HG02588 (cell line): ENCODE data around the gene SAA4.
"Not testable (repeated sequence)": the region's sequence is repeated elsewhere in the genome, so short reads cannot be mapped to it uniquely, and the experiment has no call there.

Source experiments
- ATAC-seq: cut with Tn5 transposase; IDR thresholded peaks from one replicate; pipeline ENCODE4 v1.9.1; 2021; ENCODE audit warnings: mild to moderate bottlenecking, moderate library complexity; ENCODE audit not compliant: unreplicated experiment

Gene SAA4

DNA sequence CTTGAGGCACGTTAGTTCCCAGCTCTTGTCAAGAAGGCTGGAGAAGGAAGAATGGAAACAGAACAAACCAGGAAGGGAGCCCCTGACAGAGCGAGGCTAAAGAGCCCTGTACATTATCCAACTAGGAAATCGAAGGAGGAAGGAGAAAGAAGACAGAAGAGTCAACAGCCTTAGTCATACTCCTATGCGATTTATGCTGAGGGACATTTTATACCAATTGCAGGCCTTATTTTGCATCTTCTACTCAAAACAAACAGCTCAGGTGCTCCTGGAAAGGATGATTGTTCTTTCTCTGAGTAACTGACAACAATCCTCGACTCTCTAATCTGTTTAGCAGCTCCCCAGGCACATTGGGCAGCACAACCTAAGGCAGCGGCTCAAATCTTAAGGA, 10.6 kb upstream of the SAA4 start:
- peak; percentile 11 for ATAC-seq

DNA sequence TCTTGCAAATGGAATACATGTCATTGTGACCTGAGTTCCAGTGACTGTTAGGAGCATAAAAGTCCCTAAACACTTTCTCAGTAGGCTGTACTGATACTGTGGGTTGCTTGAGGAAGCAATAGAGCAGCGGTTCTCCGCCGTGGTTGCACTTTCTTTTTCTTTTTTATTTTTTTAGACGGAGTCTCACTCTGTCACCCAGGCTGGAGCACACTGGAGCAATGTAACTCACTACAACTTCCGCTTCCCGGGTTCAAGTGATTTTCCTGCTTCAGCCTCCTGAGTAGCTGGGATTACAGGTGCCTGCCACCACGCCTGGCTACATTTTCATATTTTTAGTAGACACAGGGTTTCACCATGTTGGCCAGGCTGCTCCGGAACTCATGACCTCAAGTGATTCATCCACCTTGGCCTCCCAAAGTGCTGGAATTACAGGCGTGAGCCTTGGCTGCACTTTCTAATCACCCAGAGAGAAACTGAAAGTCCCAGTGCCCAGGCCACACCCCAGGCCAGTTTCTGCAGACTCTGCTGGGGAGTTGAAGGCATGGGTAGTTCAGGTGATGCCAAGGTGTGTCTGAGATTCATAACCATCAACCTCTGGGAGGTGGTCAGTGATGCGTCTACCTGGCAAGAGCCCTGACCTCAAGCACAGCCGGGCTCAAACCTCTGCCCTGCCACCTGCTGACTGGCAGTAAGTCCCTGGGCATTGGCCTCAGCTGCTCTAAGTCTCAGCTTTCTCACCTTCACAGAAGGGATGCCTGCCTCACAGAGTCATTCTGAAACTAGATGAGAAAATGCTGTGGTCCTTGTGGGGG, 10.0 kb upstream of the SAA4 start:
- peak; percentile 81 for ATAC-seq

DNA sequence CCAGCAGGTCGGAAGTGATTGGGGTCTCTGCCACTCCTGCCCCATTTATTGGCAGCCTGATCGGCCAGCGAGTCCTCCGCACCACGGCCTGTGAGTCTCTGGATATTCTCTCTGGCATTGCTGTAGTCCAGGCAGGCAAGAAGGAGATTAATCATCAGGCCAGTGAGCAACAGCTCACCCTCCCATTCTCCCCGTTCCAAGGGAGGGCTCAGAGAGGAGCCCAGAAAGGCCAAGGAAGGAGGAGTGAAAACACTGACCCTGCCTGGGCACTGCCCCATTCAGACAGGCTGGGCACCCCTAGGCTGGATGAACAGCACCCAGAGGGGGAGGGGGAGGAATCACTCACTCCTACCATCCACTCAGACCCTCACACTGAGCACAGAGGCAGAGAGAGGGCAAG, 8.8 kb upstream of the SAA4 start:
- no peak for ATAC-seq

DNA sequence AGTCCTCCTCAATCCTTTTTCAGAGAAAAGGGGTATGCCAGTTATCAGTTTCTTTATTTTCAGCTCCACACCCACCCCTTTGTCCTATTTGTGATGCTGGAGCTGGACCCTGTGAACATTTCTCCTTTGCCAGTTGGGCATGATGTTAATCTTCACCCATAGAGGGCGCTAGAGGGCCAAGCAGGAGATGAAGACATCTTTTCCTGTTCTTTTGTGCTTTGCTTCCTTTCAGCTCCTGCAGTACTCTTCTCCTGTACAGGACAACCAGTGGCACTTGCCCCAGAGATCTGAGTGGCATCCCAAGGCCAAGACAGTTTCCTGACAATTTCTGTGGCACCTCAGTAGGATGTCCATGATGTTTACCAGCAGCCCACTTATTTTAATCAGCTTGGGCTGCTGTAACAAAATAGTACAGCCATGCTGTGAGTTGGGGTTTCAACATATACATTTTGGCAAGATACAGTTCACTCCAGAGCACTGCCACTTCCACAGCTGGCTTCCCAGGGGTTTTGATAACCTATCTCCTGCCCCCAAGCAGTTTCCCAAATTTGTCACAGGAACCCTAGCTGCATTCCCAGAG, 7.3 kb upstream of the SAA4 start:
- ATAC-seq: no peak

DNA sequence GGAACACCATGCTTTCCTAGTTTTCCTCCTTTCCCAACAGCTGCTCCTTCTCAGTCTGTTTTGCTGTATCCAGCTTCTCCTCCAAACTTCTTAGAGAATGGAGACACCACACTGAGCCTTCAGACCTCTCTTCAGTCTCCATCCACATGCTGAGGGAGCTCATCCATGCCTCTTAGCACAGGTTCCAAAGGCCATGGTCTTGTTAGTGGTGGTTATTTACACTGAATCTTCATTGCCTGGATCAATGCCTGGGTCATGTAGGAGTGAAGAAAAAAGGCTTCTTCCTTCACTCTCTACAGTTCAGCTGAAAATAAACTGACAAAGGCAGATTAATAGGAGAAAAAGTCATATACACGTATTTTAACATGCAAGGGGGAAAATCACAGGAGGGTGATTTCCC, 3.1 kb upstream of the SAA4 start:
- no peak for ATAC-seq

DNA sequence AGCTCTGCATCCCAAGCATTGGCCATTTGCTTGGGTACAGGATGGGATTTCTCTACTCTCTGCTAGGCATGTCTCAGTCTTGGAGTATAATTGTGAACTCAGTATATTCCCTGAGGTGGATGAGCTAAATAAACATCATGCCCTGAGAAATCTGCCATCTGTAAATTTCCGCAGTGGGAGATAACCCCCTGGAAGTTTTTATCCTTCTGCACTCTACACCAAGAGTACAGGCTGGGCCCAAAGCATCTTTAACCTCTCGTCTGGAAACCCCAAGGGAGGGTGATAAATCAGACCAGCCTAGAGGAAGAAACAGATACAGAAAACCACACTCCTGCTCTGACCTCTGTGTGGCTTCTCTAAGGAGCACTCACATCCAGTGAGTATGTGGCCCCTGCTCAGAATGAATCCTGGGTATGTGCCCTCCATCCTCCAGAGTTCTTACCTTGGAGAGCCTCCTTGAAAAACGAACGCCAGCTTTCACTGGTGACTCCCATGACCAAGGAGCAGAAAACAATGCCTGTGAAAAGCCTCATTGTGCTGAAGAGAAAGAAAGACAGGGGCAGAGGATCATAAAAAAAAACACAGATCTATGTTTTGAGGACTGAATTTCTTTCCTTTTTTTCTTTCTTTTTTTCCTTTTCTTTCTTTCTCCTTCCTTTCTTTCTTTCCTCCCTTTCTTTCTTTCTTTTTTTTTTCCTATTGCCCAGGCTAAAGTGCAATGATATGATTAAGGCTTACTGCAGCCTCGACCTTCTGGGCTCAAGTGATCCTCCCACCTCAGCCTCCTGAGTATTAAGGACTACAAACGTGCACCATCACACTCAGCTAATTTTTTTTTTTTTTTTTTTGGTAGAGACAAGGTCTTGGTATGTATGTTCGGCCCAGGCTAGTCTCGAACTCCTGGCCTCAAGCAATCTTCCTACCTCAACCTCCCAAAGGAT, 938 bp downstream of the SAA4 start:
- no peak for ATAC-seq

DNA sequence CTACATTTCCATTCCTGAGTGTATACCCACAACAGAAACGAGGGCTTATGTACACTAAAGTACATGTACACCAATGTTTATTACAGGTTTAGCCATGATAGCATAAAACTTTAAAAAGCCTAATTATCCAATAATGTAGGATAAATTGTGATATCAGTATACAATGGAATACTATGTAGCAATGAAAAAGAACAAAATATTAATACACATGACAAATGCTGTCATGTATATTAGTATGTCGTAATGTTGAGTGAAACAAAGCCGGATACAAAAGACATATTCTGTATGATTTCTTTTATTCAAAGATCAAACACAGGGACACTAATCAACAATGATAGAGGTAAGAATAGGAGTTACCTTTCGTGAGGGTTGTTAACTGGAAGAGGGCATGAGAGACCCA, 2.7 kb downstream of the SAA4 start:
- ATAC-seq: no peak

DNA sequence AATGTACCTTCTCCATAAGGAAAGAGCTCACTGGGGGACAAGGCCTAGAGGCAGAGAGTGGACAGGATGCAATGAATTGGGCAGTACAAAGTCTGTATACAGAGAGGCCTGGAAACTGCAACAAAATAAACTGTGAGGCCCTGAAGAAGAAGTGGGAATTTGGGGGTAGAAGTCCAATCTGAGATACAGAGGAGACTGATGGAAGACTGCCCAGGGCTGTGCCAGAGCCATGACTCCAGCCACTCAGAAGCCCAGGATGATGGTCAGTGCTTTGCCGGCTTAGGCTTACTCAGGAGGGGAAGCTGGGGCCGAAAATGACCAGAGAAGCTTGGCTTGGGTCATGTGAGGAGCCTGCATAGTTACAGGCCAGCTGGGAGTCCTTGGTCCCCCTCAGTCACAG, 5.7 kb downstream of the SAA4 start:
- no peak for ATAC-seq

DNA sequence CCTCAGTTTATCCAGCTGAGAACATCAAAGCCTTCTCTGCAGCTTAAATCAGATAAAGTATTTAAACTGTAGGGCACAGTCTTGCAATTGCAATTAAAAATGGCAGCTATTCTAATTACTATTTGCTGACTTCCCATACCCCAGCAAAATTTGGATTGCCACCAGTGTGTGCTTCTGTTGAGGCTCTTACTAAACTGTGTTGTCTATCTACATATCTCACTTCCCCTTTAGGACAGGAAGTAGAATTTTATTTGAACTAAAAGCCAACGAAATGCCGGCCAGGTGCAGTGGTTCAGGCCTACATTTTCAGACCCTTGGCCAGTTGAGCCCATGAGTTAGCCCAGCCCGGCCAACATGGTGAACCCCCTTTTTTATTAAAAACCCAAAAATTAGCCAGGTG, 7.1 kb downstream of the SAA4 start:
- peak; percentile 94 for ATAC-seq

DNA sequence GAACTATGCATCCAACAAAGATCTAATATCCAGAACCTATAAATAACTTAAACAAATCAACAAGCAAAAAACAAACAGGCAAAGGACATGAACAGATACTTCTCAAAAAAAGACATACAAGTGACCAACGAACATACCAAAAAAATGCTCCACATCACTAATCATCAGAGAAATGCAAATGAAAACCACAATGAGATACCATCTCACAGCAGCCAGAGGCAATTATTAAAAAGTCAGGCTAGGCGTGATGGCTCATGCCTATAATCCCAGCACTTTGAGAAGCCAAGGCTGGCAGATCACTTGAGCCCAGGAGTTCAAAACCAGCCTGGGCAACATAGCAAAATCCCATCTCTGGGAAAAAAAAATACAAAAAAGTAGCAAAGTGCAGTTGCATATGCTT, 10.7 kb downstream of the SAA4 start:
- no peak for ATAC-seq

DNA sequence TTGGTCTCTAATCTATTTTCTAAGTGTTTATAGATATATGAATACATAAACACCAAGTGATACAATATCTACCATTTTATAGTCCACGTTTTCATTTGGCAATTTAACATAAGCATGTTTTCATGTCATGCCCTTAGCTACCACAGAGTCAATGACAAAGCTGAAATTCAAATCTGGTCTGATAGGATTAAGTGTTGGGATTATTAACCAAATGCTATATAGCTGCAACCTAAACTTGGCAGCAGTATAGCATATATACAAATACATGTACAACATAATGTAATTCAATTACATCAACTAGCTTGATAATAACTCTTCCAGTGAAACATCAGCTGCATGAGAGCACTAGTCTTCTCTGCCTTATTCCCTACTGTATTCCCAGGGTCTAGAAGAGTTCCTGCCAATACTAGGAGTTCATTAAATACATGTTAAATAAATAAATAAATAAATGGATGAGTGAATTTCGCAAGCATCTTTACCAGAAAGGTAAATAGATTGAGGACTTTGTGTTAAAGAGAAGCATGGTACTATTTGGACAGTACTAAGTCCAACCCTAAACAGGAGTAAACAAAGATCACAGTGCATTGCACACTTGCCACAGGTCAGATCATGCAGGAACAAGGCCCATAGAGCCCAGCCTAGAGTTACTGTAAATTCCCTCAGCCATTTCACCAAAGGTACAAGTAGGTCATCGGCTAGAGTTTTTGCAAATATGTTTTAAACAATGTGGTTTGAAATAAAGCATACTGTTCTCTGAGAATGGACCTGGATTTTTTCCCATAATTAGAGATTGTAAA, 12.8 kb downstream of the SAA4 start:
- no peak for ATAC-seq

DNA sequence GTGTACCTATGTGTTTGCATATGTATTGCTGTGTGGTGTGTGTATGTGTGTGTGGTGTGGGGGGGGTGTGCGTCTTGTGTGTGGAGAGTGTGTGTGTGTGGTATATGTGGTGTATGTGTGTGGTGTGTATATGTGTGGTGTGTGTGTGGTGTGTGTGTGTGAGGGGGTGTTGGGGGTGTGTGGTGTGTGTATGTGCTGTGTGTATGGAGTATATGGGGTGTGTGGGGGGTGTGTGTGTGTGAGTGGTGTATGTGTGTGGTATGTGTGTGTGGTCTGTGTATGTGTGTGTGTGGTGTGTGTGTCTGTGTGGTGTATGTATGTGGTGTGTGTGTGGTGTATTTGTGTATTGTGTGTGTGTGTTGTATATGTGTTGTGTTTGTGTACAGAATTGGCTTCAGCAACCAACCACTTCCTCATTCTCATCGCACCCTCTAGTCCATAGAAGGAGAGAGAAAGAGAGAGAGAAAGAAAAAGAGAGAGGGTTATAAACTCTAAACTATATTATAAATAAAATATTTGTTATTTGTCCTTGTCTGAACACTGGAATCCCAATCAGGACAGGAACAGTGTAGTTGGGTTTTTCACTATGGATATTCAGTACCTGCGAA, 13.7 kb downstream of the SAA4 start:
- ATAC-seq: no peak

DNA sequence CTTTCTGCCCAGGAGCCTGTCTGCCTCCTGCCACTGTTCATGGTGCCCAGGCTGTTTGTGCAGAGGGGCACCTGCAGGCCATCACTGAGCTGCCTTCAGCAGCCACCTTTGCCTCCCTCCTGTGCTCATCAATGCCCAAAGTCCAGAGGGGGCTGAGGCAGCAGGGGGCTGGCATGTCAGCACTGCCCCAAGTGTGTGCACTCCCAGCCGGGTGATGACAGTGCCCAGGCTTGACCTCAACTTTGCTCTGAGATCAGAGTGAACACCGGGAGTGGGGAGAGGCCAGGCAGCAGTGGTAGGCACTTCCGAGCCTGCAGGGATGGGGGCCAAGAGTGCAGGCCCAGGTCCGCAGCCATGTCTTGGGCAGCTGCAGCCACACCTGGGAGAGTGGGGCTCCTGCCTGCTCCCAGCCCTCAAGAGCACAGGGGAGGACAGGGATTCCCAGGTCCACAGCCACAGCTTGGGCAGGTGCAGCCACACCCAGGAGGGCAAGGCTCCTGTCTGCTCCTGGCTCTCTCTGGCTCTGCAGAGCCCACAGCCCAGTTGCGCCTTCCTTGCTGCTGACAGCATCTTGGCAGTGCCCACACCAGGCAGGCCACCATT, 15.2 kb downstream of the SAA4 start:
- no peak for ATAC-seq

DNA sequence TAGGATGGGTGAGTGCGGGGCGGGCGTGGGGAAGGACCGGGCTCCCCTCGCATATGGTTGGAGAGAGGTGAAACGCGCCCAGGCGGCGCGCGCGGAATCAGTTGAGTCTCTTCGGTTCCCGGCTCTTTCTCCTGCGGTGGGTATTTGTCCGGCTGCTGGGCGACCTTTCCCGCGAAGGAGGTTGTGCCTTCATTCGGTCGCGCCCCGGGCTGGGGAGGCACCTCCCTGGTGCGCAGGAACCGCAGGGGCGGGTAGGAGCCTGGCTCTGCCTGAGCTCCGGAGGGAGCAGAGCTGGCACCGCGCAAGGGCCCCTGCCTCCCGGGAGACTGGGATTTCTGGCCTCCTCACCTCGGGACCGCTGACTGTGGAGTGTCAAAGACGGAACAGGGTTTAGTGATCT, 27.5 kb downstream of the SAA4 start:
- ATAC-seq: no peak

DNA sequence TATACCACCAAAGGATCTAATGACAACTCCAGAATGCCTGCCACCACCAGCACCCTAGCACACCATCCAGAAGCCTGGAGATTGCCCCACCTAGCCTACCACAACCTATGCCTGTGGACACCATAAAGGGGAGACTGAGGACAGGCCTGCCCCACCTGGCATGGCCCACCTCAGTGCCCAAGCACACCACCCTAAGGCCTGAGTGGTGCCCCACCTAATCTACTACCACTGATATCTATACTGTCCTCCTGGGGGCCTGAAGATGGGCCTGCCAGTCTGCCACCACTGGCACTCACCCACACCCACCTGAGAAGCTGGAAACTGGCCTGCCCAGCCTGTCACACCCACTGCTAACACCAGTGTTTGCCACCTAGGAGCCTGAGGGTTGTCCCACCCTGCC, 31.8 kb downstream of the SAA4 start:
- no peak for ATAC-seq

DNA sequence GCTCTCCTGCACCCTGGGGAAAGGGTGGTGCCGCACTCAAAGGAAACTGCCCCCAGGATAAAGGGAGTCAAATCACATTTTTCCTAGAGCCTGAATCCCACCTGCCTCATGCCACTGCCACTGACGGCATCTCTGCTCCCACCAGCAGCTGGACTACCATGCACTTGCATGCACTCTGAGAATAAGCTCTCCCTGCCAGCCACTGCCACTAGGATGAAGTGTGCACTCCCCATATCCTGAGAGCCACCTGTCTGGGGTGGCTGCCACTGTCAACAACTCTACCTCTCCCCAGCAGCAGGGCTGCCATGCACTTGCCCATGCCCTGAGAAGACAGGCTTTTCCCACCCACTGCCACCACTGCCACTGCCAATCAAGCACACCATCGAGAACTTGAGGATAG, 32.4 kb downstream of the SAA4 start:
- no peak for ATAC-seq

DNA sequence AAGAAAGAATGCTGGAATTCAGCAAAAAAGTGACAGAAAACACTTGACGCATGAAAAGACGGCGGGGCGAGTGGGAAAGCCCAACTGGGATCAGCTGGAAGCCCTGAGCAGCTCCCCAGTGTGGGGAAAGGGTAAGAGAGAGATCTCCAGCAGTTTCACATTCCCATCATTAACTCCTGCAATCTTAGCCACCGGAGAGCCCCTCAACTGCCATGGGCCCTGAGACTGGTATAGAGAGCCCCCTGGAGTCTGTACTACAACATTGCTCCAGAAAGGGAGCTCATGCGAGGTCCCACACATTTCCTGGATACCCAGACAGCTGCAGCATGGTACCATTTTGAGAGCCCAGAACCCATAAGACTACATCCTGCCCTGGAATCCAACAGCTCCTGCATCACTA, 32.9 kb downstream of the SAA4 start:
- ATAC-seq: no peak

DNA sequence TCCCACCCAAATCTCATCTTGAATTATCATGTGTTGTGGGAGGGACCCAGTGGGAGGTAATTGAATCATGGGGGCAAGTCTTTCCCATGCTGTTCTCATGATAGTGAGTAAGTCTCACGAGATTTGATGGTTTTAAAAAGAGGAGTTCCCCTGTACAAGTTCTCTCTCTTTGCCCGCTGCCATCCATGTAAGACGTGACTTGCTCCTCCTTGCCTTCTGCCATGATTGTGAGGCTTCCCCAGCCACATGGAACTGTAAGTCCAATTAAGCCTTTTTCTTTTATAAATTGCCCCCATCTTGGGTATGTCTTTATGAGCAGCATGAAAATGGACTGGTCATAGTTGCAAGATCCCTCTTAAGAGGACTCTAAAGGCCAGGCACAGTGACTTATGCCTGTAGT, 38.9 kb downstream of the SAA4 start:
- not testable (repeated sequence) for ATAC-seq

DNA sequence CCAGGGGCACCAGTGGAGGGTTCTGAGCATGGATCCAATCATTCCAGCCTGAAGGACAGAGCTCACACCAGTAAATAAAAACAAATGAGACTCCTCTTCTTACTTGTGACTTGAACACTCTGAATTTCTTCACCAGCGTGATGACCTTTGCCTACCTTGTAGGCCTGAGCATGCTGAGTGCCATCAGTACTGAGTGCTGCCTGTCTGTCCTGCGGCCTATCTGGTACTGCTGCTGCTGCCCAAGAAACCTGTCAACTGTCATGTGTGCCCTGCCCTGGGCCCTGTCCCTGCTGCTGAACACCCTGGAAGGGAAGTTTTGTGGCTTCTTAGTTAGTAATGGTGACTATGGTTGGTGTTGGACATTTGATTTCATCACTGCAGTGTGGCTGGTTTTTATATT, 40.1 kb downstream of the SAA4 start:
- no peak for ATAC-seq

DNA sequence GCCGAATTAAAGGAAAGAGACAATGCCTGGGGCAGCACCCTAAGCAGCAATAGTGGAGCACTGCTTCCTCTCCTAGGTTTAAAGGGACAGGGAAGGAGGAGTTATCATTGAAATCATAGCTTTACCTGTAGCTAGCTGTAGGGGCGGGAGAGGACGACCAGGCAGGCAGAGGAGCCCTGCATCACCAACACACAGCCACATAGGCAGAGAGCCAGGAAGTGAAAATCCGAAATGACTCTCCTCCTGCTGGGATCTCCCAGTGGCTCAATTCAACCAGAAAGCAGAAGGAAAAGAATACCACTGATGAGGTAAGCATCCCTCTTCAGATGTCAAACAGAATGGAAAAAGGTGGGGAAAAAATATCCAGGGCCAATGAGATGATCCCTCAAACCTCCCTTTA, 43.6 kb downstream of the SAA4 start:
- no peak for ATAC-seq
